RCC 7860 (cell line): Measurements from ENCODE around the gene TMC5.
"Not testable (repeated sequence)": the region's sequence is repeated elsewhere in the genome, so short reads cannot be mapped to it uniquely, and the experiment has no call there.

Experiments used
- DNase-seq: peaks from one replicate; pipeline ENCODE4 v3.0.0-alpha.2; 2015; ENCODE audit warnings: low spot score
- FAIRE-seq: peaks from 2 replicates; lab custom pipeline; 2012; peaks lifted over from hg19 to GRCh38; lab: Jason Lieb, UNC

Gene TMC5

DNA sequence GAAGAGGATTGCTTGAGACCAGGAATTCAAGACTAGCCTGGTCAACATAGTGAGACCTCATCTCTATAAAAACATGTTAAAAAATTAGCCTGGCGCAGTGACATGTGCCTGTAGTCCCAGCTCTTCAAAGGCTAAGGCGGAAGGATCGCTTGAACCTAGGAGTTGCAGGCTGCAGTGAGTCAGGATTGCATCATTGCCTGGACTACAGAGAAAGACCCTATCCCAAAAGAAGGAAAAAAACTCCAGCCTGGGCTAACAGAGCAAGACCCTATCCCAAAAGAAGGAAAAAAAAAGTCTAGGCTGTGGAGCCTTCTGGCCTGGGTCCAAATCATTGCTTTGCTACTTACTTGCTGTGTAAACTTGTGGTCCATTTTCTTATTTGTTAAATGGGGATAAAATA, 111.0 kb downstream of the TMC5 start:
- DNase-seq (no peak), FAIRE-seq (no peak)

DNA sequence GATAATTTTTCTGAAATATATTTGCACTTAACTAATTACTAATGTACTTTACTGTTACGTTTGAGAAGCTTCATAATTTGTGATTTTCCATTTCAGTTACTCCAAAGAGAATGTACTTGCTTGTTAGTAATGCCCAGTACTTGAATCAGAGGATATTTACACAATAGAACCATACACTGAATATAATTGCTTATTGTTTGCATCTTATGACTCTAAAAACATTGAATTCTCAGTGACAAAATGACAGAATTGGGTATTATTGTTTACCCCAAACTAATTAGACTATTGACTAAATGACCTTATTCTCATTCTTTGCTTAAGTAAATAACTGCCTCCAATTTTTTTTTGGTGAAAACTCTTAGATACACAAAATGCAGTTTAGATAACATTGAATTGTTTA, 114.9 kb downstream of the TMC5 start:
- no peak for DNase-seq
- FAIRE-seq: no peak

DNA sequence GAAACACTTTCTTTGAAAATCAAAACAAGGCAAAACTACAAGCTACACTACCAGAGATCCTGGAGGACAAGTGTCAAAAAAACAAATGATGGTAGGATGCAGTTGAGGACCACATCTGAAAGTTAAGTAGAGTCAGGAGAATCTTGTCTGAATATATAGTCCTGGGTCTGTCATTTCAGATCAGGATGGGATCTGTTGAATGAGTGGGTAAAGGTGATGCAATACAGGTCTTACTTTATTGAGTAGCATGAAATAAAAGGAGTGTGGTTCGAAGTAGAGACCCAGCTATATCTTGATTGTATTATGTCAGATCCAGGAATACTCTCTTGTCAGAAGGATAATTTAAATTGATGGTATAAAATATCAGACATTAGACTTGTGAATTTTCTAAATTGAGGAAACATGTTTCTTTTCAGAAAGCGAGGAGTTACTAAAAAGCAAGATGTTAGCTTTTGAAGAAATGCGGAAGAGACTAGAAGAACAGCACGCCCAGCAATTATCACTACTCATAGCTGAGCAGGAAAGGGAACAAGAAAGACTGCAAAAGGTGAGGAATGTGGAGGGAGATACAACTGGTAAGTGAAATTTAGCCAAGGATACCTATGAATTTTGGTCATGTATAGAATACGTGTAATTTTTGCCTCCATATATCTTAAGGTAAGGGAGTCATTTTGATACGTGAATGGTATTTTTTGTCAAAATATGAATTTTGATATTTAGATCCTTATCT, 122.7 kb downstream of the TMC5 start:
- DNase-seq: no peak
- FAIRE-seq: no peak

DNA sequence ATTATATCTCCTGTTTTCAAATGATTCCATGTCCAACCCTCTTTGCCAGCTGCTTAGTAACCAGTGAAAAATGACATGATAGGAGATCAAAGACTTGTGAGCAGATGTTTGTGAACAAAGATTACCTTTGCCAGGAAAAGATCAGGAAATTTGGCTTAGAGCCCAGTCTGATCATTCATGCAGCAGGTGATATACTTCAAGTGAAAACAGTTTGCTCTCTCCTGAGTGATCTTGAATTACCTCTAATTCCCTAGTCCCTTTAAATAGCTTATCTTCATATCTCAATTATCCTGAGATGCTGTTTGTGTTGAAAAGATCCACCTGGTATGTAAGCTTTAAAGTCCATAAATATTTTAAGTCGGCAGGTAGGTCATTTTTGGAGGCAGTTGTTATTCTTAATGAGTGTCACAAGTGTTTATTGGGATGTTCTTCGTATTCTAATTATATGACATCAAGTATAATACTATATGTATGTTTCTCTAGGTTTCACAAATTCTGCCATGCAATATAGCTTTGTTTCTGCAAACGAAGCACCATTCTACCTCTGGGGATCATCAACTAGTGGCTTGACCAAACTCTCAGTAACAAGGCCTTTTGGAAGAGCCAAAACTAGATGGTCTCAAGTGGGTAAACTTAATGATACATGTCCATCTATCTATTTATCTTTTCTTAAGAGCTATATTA, 124.6 kb downstream of the TMC5 start:
- DNase-seq (no peak), FAIRE-seq (no peak)

DNA sequence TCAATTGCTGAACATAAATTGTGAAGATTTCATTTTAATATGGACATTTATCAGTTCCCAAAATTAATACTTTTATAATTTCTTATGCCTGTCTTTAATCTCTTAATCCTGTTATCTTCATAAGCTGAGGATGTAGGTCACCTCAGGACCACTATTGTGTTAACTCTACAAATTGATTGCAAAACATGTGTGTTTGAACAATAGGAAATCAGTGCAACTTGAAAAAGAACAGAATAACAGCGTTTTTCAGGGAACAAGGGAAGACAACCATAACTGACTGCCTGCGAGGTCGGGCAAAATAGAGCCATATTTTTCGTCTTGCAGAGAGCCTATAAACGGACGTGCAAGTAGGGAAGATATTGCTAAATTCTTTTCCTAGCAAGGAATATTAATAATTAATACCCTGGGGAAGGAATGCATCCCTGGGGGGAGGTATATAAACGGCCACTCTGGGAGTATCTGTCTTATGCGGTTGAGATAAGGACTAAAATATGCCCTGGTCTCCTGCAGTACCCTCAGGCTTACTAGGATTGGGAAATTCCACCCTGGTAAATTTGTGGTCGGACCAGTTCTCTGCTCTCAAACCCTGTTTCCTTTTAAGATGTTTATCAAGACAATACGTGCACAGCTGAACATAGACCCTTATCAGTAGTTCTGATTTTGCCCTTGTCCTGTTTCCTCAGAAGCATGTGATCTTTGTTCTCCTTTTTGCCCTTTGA, 125.8 kb downstream of the TMC5 start:
- FAIRE-seq, DNase-seq: not testable (repeated sequence)

DNA sequence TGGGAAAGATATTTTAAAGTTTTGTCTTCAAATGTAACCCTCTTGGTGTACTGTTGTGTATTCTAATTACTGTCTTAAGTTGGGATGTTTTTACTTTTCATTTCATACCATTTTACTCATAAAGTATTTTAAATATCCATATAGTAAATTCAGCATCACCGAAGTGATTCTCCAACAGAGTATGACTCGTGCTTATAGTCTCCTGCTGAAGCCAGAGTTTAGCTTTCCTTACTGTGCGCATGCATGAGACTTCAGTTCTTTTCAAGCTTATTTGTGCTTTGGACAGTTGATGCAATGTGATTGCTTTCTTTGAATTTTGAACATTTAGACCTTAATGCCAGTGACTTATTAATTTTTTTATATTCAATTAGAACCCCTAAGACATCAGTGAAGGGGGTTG, 130.5 kb downstream of the TMC5 start:
- DNase-seq (no peak), FAIRE-seq (no peak)
